Activated T-cell treated with anti-CD3 and anti-CD28 coated beads for 24 hours (primary cell): Measurements from ENCODE around the gene RAD17.

Source experiments
- DNase-seq: peaks from one replicate; pipeline ENCODE4 v3.0.0-alpha.2; 2020; ENCODE audit warnings: low read depth

RAD17 gene

DNA sequence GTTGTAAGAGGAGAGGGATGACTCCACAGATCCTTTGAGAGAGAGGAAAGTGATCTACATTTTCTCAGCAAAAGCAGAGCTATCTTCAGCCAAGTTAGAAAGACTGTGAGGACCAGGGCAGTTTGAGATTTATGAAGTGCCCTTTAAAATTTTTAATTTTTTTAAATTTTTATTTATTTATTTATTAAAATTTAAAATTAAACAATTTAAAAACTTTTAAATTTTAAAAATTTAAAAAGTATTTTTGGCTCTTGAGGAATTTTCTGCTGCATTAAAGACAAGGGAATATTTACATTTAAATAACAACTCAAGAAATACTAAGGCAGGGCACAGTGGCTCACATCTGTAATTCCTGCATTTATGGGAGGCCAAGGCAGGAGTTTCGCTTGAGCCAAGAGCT is 92.6 kb downstream of the RAD17 start:
- no peak for DNase-seq
